ENCODE results near the gene HYDIN.

DNA sequence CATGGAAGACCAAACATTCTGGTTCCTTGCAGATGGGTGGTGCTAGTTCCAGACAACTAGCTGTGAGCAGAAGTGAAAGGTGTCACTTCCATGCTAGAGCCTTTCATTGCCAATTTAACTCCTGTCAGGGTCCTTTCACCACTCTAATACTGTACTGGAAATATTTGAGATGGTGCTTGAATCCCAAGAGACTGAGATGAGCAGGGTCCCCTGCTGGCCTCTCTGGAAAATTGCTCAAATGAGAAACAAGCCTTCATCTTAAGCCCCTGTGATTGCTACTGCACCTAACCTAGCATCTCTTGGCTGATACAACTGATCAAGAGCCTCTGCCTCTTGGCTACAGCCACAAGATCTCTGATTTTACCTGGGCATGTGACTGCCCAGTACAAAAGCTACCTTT, 422.2 kb downstream of the HYDIN start:
- TF ChIP-seq, protein P1, sequence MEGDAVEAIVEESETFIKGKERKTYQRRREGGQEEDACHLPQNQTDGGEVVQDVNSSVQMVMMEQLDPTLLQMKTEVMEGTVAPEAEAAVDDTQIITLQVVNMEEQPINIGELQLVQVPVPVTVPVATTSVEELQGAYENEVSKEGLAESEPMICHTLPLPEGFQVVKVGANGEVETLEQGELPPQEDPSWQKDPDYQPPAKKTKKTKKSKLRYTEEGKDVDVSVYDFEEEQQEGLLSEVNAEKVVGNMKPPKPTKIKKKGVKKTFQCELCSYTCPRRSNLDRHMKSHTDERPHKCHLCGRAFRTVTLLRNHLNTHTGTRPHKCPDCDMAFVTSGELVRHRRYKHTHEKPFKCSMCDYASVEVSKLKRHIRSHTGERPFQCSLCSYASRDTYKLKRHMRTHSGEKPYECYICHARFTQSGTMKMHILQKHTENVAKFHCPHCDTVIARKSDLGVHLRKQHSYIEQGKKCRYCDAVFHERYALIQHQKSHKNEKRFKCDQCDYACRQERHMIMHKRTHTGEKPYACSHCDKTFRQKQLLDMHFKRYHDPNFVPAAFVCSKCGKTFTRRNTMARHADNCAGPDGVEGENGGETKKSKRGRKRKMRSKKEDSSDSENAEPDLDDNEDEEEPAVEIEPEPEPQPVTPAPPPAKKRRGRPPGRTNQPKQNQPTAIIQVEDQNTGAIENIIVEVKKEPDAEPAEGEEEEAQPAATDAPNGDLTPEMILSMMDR (IDR thresholded peaks at IDR 0.05), result no peak
- TF ChIP-seq POLR2AphosphoS5 (IDR thresholded peaks at IDR 0.05) (no peak), POLR2A (IDR thresholded peaks at IDR 0.05) (no peak)
